ENCODE data around the gene PIM1.
"Not testable (repeated sequence)": the region's sequence is repeated elsewhere in the genome, so short reads cannot be mapped to it uniquely, and the experiment has no call there.

PIM1 gene

DNA sequence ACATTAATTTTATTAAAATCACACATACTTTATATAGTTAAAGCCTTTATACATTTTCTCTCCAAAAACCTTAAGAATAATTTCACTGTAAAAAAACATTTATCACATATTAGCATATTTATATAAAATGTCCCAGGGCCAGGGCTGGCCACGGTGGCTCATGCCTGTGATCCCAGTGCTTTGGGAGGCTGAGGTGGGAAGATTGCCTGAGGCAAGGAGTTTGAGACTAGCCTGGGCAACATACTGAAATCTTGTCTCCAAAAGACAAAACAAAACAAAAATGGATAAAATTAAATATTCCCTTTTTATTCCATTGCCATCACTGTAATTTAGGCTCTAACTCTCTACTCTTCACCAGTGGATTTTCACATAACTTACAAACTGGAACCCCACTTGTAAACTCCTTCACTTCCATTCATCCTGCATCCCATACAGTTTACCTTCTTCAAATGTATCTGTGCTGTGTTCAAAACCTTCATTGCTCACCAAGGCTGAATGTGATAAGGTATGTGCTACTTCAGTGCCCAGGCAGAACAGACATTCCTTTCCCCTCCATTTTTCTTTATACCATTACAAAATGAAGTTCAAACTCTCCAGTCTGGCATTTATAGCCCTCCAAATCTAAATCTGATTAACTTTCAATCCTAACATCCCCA, 42.9 kb upstream of the PIM1 start:
- no peak for DNase-seq (ENCODE audit: extremely low spot score)
- no peak for TF ChIP-seq CTCF (IDR thresholded peaks at IDR 0.05; ENCODE audit: control extremely low read depth, extremely low read depth, low read depth, missing control alignments)
- ChIA-PET POLR2A (no interaction called here), CTCF (interaction anchor here (1.0 to 1.2 kb wide), 2 partner anchors 21 to 98 kb away, joined by 3 to 6 read pairs; no protein-coding TSS in a partner anchor)

- DNase-seq (ENCODE audit: extremely low spot score) = no peak
These were observed 41.7 kb upstream of the PIM1 start for GRCh38 chr6:37127961-37128862.

GRCh38 chr6:37128863-37129443, 41.0 kb upstream of the PIM1 start:
- not testable (repeated sequence) for DNase-seq (ENCODE audit: extremely low spot score)
- CTCF ChIA-PET = interaction anchor here (0.7 to 3.4 kb wide), 13 partner anchors 10 to 111 kb away, joined by 3 to 14 read pairs (median 4); no protein-coding TSS in a partner anchor
- POLR2A ChIA-PET = interaction anchor here (0.6 kb wide), 2 partner anchors 180 to 1573 kb away, joined by 4 to 5 read pairs; no protein-coding TSS in a partner anchor

More at GRCh38 chr6:37127961-37128862, 41.7 kb upstream of the PIM1 start:
- ChIA-PET POLR2A (no interaction called here), CTCF (interaction anchor here (1.0 to 3.1 kb wide), 15 partner anchors 9 to 110 kb away, joined by 3 to 13 read pairs (median 4); no protein-coding TSS in a partner anchor)
- TF ChIP-seq CTCF (IDR thresholded peaks at IDR 0.05; ENCODE audit: control extremely low read depth, extremely low read depth, low read depth, missing control alignments) = no peak

DNA sequence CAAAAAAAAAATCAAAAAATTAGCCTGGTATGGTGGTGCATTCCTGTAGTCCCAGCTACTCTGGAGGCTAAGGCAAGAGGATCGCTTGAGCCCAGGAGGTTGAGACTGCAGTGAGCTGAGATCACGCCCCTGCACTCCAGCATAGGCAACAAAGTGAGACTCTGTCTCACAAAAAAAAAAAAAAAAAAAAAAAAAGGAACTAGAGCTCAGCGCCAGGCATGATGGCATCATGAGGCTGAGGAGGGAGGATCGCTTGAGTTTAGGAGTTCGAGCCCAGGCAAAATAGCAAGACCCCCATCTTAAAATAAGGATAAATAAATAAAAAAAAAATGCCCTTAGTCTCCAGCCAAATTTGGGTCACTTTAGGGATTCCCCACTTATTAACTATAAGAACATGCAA, 40.4 kb upstream of the PIM1 start:
- ChIA-PET CTCF (interaction anchor here (0.7 to 3.4 kb wide), 10 partner anchors 10 to 111 kb away, joined by 3 to 14 read pairs (median 6); no protein-coding TSS in a partner anchor), POLR2A (interaction anchor here (0.6 kb wide), 2 partner anchors 180 to 1572 kb away, joined by 4 to 5 read pairs; no protein-coding TSS in a partner anchor)
- no peak for TF ChIP-seq CTCF (IDR thresholded peaks at IDR 0.05; ENCODE audit: control extremely low read depth, extremely low read depth, low read depth, missing control alignments)
- no peak for DNase-seq (ENCODE audit: extremely low spot score)

DNA sequence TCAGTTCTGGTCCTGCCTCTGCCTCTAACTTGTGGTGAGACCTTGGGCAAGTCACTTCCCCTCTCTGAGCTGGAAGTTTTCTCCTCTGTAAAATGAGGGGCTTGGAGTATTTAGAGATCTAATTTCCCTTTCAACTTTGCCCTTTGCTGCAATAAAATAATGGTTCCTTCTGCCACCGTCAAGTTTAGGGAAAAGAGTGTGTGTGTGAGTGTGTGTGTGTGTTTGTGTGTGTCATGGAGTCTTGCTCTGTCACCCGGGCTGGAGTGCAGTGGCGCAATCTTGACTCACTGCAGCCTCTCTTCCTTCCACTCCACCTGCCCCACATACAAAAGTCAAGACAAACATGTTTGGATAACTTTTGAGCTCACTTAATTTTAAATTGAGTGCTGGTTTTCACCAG, 39.2 kb upstream of the PIM1 start:
- ChIA-PET CTCF (interaction anchor here (0.8 to 3.4 kb wide), 11 partner anchors 12 to 113 kb away, joined by 3 to 14 read pairs (median 4); no protein-coding TSS in a partner anchor), POLR2A (no interaction called here)
- no peak for DNase-seq (ENCODE audit: extremely low spot score)
- TF ChIP-seq CTCF (IDR thresholded peaks at IDR 0.05; ENCODE audit: control extremely low read depth, extremely low read depth, low read depth, missing control alignments) = no peak

GRCh38 chr6:37131104-37131959, 38.6 kb upstream of the PIM1 start:
- ChIA-PET CTCF (interaction anchor here (0.8 to 3.4 kb wide), 11 partner anchors 12 to 113 kb away, joined by 3 to 14 read pairs (median 4); no protein-coding TSS in a partner anchor), POLR2A (interaction anchor here (0.6 kb wide), 1 partner anchor 11 kb away, joined by 3 read pairs; no protein-coding TSS in a partner anchor)
- DNase-seq (ENCODE audit: extremely low spot score) = no peak
- no peak for TF ChIP-seq CTCF (IDR thresholded peaks at IDR 0.05; ENCODE audit: control extremely low read depth, extremely low read depth, low read depth, missing control alignments)

All from GM10248 (cell line).